ENCODE measurements around the gene TANC1. TPM values are rescaled to one million over a fixed set of nuclear protein-coding genes. Genes with fewer than 3 reads are reported as not detected.

Gene TANC1
- total and polyA plus RNA-seq, 3 donors from 2014 or later: 8.6 to 19.3 (median 16.2) TPM

DNA sequence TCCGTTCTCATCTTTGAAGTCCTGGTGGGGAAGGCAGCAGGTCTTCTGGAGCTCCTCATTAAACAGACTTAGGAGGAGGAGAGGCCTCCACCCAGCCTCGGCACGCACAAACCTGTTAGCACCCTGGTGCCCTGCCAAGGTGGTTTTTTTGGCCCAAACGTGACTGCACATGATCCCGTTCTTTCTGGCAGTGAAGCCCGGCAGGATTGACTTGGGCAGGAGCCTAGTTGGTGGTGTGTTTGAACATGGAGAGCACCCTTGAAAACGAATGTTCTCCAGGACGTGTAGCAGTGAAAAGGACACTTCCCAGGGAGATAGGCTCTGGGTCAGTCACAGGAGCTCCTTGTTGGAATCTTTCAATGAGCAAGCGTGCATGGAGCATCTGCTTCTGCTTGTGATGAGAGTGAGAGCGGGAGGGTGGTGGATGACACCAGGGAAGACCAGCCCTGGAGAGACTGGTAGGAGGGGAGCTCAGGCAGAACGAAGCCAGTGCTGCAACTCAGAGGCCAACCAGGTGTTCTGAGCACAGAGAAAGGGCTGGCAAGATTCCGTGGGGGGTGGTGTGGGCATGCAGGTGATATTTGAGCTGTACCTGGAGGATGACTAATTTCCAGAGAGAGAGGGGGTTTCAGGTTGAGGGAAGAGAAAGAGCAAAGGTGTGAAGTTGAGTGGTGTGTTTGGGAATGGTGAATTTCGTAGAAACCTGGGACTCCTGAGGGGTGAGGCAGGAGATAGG is 73.8 kb downstream of the TANC1 start:
- intact Hi-C loops (cut with DNase I; ENCODE audit: low total_unique reads): no loop called here
- Histone ChIP-seq H3K4me3 (no peak overlapping the region), H3K4me1 (no peaks in the 10 kb centered on the region), H3K27me3 (no peaks in the 10 kb centered on the region), H3K27ac (no peak overlapping the region), H3K9me3 (no peaks in the 10 kb centered on the region), H3K36me3 (ENCODE audit: low read depth, missing control alignments) (no peaks in the 10 kb centered on the region)
- DNase-seq: no peak
- TF ChIP-seq, protein P1, sequence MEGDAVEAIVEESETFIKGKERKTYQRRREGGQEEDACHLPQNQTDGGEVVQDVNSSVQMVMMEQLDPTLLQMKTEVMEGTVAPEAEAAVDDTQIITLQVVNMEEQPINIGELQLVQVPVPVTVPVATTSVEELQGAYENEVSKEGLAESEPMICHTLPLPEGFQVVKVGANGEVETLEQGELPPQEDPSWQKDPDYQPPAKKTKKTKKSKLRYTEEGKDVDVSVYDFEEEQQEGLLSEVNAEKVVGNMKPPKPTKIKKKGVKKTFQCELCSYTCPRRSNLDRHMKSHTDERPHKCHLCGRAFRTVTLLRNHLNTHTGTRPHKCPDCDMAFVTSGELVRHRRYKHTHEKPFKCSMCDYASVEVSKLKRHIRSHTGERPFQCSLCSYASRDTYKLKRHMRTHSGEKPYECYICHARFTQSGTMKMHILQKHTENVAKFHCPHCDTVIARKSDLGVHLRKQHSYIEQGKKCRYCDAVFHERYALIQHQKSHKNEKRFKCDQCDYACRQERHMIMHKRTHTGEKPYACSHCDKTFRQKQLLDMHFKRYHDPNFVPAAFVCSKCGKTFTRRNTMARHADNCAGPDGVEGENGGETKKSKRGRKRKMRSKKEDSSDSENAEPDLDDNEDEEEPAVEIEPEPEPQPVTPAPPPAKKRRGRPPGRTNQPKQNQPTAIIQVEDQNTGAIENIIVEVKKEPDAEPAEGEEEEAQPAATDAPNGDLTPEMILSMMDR (IDR thresholded peaks at IDR 0.05): no peak
- 92 to 93% methylated on average over 13 of the region's 13 CpGs for WGBS, 2 donors

DNA sequence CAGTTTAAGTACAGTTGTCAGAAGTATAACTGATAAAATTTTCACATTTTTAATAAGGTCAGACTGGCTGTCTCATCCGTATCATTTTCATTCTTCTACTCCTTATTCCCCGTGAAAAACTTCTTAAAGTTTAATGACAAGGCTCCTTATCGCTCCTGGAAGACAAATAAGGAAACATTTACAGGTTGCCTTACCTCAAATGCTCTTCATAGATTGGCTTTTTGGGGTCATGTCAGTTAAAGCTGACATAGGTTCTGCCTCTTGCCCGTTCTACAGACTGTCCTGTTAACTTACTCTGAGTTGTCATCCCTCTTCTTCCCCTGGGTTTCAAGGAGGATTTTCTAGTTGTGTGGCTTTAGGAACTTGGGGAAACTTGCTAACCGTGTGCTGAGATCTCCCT is 75.3 kb downstream of the TANC1 start:
- Histone ChIP-seq H3K27ac (no peak overlapping the region), H3K27me3 (no peaks in the 10 kb centered on the region), H3K4me3 (no peak overlapping the region), H3K9me3 (no peaks in the 10 kb centered on the region), H3K36me3 (ENCODE audit: low read depth, missing control alignments) (no peaks in the 10 kb centered on the region), H3K4me1 (no peaks in the 10 kb centered on the region)
- WGBS, 2 donors: 80 to 91% methylated on average over 5 of the region's 5 CpGs
- DNase-seq: no peak
- no peak for TF ChIP-seq POLR2A (IDR thresholded peaks at IDR 0.05)
- TF ChIP-seq, protein P1 (IDR thresholded peaks at IDR 0.05): no peak
- intact Hi-C loops (cut with DNase I; ENCODE audit: low total_unique reads): no loop called here

DNA sequence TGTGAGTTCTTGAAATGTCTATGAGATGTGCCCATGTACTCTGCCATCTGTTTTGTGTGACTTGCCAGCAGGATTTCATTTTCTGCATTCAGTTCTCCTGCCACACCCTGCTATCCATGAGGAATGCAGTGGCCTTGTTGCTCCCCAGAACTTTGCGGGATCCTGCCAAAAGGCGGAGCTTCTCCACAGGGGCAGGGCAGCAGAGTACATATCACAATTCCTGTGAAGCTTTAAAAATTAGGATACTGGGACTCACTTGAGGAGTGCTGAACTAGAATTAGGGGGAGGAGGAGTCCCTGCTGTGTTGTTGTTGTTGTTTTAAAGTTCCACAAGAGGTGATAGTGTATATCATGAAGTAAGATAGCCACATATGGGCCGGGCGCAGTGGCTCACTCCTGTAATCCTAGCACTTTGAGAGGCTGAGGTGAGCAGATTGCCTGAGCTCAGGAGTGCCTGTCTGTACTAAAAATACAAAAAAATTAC is 76.4 kb downstream of the TANC1 start:
- H3K4me3 ChIP-seq: no peak overlapping the region
- H3K27ac ChIP-seq: no peak overlapping the region
- no peaks in the 10 kb centered on the region for H3K36me3 ChIP-seq (ENCODE audit: low read depth, missing control alignments)
- no peaks in the 10 kb centered on the region for H3K9me3 ChIP-seq
- WGBS, 2 donors: 69 to 70% methylated on average over 4 of the region's 4 CpGs
- intact Hi-C loops (cut with DNase I; ENCODE audit: low total_unique reads): no loop called here
- TF ChIP-seq POLR2A (IDR thresholded peaks at IDR 0.05): no peak
- TF ChIP-seq, protein P1 (IDR thresholded peaks at IDR 0.05): no peak
- no peaks in the 10 kb centered on the region for H3K4me1 ChIP-seq
- peak; percentile 36 for DNase-seq
- no peaks in the 10 kb centered on the region for H3K27me3 ChIP-seq

DNA sequence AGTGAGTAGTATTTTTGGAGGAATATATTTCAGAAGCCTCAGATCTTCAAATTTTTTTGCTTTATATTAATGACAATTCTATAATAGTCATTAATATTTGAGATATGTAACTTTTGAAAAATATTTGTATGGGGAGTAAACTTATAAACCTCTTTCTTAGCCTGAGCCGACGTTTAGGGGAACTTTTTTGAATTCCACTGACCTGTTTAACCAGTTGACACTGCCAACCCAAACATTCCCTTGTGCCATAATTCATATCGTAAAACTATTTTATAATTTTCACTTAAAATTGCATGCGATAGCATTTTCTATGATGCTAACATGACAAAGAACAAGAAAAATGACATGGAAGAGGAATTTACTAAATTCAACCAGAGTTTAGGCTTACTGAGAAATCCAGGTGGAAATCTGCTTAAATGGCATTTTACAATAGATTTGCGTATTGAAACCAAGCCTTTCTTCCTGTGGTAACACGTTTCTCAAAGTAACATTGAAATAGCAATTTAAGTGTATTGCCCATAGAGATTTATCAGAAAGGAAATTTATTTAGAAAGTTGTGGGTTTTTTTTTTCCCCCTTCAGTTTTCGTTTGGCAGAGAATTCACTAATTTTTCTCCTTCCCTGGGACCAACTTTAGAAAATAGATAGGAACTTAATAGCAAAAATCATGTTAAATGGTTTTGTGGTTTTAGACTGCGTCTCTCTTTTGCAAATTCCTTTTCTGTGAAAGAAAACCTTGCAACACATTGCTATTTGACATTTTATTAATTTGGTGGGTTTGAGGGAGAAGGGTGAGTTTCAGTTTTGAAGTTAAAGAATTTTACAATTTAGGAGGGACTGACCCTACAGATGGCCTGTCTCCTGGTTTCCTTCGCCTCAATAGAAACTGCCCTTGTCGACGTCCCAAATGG is 77.4 kb downstream of the TANC1 start:
- no peak for TF ChIP-seq POLR2A (IDR thresholded peaks at IDR 0.05)
- TF ChIP-seq, protein P1 (IDR thresholded peaks at IDR 0.05): no peak
- intact Hi-C loops (cut with DNase I; ENCODE audit: low total_unique reads): no loop called here
- DNase-seq: no peak
- no peak overlapping the region for H3K4me3 ChIP-seq
- H3K27me3 ChIP-seq: no peaks in the 10 kb centered on the region
- no peaks in the 10 kb centered on the region for H3K9me3 ChIP-seq
- H3K36me3 ChIP-seq (ENCODE audit: low read depth, missing control alignments): no peaks in the 10 kb centered on the region
- 66 to 69% methylated on average over 11 of the region's 11 CpGs for WGBS, 2 donors
- H3K4me1 ChIP-seq: no peaks in the 10 kb centered on the region
- H3K27ac ChIP-seq: no peak overlapping the region

All from testis (tissue), 3 donors.